ENCODE measurements around the gene SIX2.

- TF ChIP-seq, protein P1, sequence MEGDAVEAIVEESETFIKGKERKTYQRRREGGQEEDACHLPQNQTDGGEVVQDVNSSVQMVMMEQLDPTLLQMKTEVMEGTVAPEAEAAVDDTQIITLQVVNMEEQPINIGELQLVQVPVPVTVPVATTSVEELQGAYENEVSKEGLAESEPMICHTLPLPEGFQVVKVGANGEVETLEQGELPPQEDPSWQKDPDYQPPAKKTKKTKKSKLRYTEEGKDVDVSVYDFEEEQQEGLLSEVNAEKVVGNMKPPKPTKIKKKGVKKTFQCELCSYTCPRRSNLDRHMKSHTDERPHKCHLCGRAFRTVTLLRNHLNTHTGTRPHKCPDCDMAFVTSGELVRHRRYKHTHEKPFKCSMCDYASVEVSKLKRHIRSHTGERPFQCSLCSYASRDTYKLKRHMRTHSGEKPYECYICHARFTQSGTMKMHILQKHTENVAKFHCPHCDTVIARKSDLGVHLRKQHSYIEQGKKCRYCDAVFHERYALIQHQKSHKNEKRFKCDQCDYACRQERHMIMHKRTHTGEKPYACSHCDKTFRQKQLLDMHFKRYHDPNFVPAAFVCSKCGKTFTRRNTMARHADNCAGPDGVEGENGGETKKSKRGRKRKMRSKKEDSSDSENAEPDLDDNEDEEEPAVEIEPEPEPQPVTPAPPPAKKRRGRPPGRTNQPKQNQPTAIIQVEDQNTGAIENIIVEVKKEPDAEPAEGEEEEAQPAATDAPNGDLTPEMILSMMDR (IDR thresholded peaks at IDR 0.05) = no peak
- TF ChIP-seq POLR2AphosphoS5 (IDR thresholded peaks at IDR 0.05) (no peak), POLR2A (IDR thresholded peaks at IDR 0.05) (no peak)
Observed at GRCh38 chr2:44975571-44976450, 33.4 kb downstream of the SIX2 start.
